NCI-H226 (cell line): ENCODE data around the gene ASPDH.

Source experiments
- DNase-seq: peaks from one replicate; pipeline ENCODE4 v3.0.0-alpha.2; 2015

ASPDH gene

GRCh38 chr19:50494186-50495019 lies 19.3 kb downstream of the ASPDH start:
- DNase-seq = no peak

- DNase-seq = no peak
Observed at GRCh38 chr19:50493171-50493570, 20.5 kb downstream of the ASPDH start.

GRCh38 chr19:50492303-50493052 lies 21.2 kb downstream of the ASPDH start:
- no peak for DNase-seq

- DNase-seq = no peak
Observed at GRCh38 chr19:50490991-50491472, 22.7 kb downstream of the ASPDH start.

GRCh38 chr19:50490411-50490811 lies 23.3 kb downstream of the ASPDH start:
- no peak for DNase-seq

GRCh38 chr19:50489461-50490011 lies 24.2 kb downstream of the ASPDH start:
- DNase-seq = no peak

GRCh38 chr19:50488389-50489194 lies 25.1 kb downstream of the ASPDH start:
- DNase-seq = no peak

GRCh38 chr19:50486823-50487515 lies 26.7 kb downstream of the ASPDH start:
- DNase-seq = no peak

- no peak for DNase-seq
Observed at GRCh38 chr19:50485284-50485955, 28.3 kb downstream of the ASPDH start.

- no peak for DNase-seq
Observed at GRCh38 chr19:50482916-50483315, 30.8 kb downstream of the ASPDH start.

GRCh38 chr19:50482271-50482855 lies 31.4 kb downstream of the ASPDH start:
- DNase-seq = no peak

- DNase-seq = no peak
Observed at GRCh38 chr19:50481351-50482149, 32.2 kb downstream of the ASPDH start.

- no peak for DNase-seq
Observed at GRCh38 chr19:50480281-50481111, 33.2 kb downstream of the ASPDH start.

GRCh38 chr19:50479761-50480251 lies 33.9 kb downstream of the ASPDH start:
- DNase-seq = no peak

- DNase-seq = no peak
Observed at GRCh38 chr19:50478901-50479715, 34.6 kb downstream of the ASPDH start.

GRCh38 chr19:50477751-50478515 lies 35.8 kb downstream of the ASPDH start:
- no peak for DNase-seq

- no peak for DNase-seq
Observed at GRCh38 chr19:50476907-50477238, 36.8 kb downstream of the ASPDH start.
